Glutamatergic neuron (in vitro differentiated cells): ENCODE results near the gene LCE1B. TPM values are rescaled to one million over a fixed set of nuclear protein-coding genes. Genes with fewer than 3 reads are reported as not detected.

Experiments
- DNase-seq: peaks from one replicate; pipeline ENCODE4 v3.0.0; 2022
- H3K27ac Mint-ChIP-seq: one replicate; pipeline ENCODE4 v1.8.0; 2020; ENCODE audit warnings: mild to moderate bottlenecking, mixed read lengths, inconsistent platforms; ENCODE audit not compliant: unreplicated experiment
- H3K27me3 Mint-ChIP-seq: one replicate; pipeline ENCODE4 v1.8.0; 2020; ENCODE audit warnings: mild to moderate bottlenecking, moderate library complexity, mixed read lengths, inconsistent platforms; ENCODE audit not compliant: unreplicated experiment
- H3K36me3 Mint-ChIP-seq: one replicate; pipeline ENCODE4 v1.8.0; 2020; ENCODE audit warnings: mild to moderate bottlenecking, mixed read lengths, inconsistent platforms; ENCODE audit not compliant: unreplicated experiment
- H3K4me1 Mint-ChIP-seq: one replicate; pipeline ENCODE4 v1.8.0; 2020; ENCODE audit warnings: mild to moderate bottlenecking, low read depth, mixed read lengths, inconsistent platforms; ENCODE audit not compliant: unreplicated experiment
- H3K4me3 Mint-ChIP-seq: one replicate; pipeline ENCODE4 v1.8.0; 2020; ENCODE audit warnings: mild to moderate bottlenecking, mixed read lengths, inconsistent platforms; ENCODE audit not compliant: unreplicated experiment
- H3K9me3 Mint-ChIP-seq: one replicate; pipeline ENCODE4 v1.8.0; 2020; ENCODE audit warnings: mild to moderate bottlenecking, moderate library complexity, mixed read lengths, inconsistent platforms; ENCODE audit not compliant: unreplicated experiment
- CTCF ChIP-seq: fragments of 200-600 bp; sonication (generic); IDR thresholded peaks from one replicate; pipeline ENCODE4 v1.5.0; 2021; ENCODE audit not compliant: partially characterized antibody, unreplicated experiment
- total RNA-seq: library from RNA; stranded (reverse); fragmentation: NEBNext Ultra II Directional; extraction: Animal tissue kit (Norgen Biotek cat#: 25700); gene quantifications from one replicate; pipeline ENCODE4 v1.2.1, GENCODE V29; 2021; ENCODE audit not compliant: unreplicated experiment

LCE1B gene
- total RNA-seq, 1 donor from 2014 or later, result not detected

GRCh38 chr1:152858062-152858461 lies 46.3 kb downstream of the LCE1B start:
- no peak overlapping the region for H3K27ac Mint-ChIP-seq
- no peaks in the 10 kb centered on the region for H3K4me1 Mint-ChIP-seq
- peaks cover 5% of the 10 kb centered on the region for H3K27me3 Mint-ChIP-seq
- no peak for DNase-seq
- TF ChIP-seq CTCF, result no peak
- H3K4me3 Mint-ChIP-seq, result no peak overlapping the region
- no peaks in the 10 kb centered on the region for H3K36me3 Mint-ChIP-seq
- H3K9me3 Mint-ChIP-seq, result no peaks in the 10 kb centered on the region

DNA sequence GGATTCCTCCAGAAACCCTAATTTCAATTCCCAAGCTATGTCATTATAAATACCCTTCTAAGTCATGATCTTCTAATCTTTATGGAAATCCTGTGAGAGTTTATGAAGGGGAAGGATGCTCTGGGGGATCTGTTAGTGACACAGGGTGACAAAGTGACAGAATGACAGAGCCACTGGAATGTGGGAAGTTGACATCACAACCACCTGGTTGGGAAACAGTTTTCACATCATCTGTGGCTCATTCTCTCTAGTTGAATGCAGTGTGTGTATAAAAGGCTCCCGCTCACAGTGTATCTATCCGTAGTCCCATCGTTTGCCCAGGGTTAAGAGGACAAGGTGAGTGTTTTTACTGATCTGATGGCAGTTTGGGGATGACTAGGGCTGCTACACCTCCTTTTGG lies 47.9 kb downstream of the LCE1B start, which contains the start of gene LCE7A:
Gene LCE7A, plus strand, starts transcription at position 301 of the 400 bp plus-strand sequence. CDS start 702 bp downstream, outside the sequence.
- DNase-seq, result no peak
- TF ChIP-seq CTCF, result no peak
- Mint-ChIP-seq H3K27ac (no peak within 1 kb of the TSS), H3K4me3 (no peak within 1 kb of the TSS), H3K27me3 (peaks cover 2% of the 10 kb centered on the region), H3K9me3 (no peaks in the 10 kb centered on the region), H3K4me1 (no peaks in the 10 kb centered on the region), H3K36me3 (no peaks in the 10 kb centered on the region)

- Mint-ChIP-seq H3K27me3 (peaks cover 2% of the 10 kb centered on the region), H3K4me1 (no peaks in the 10 kb centered on the region), H3K4me3 (no peak overlapping the region), H3K27ac (no peak overlapping the region), H3K9me3 (no peaks in the 10 kb centered on the region), H3K36me3 (no peaks in the 10 kb centered on the region)
- no peak for DNase-seq
- TF ChIP-seq CTCF, result no peak
Measured at GRCh38 chr1:152860129-152860528, 48.4 kb downstream of the LCE1B start.

DNA sequence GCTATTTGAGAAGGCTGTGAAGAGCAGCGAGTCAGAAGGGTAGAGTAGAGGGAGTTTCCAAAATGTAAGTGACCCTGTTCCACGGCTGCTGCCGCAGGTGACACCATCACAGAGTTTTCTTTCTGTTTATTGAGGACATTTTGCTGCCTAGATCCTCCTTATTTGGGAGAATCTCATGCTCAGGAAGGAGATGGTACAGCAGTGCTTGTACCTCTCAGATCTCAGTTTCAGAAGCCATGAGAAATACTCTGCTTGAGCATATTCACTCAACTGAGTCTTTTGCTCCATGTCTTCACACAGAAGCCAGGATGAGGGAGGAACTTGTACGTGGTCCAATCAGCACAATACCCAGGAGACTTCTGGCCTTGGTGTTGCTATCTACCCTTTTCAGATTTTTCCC lies 49.6 kb downstream of the LCE1B start:
- Mint-ChIP-seq H3K27me3 (peaks cover 2% of the 10 kb centered on the region), H3K4me3 (no peak overlapping the region), H3K4me1 (no peaks in the 10 kb centered on the region), H3K9me3 (no peaks in the 10 kb centered on the region), H3K36me3 (no peaks in the 10 kb centered on the region), H3K27ac (no peak overlapping the region)
- no peak for TF ChIP-seq CTCF
- DNase-seq, result no peak

Other genes starting within 250 kb of the LCE1B start
- gene LCE3E, start 245.2 kb upstream of the LCE1B start, total RNA-seq, result not detected
- gene LCE3D, start 231.5 kb upstream of the LCE1B start, total RNA-seq, result not detected
- not detected for gene LCE3C, start 211.7 kb upstream of the LCE1B start, total RNA-seq
- not detected for gene LCE3B, start 198.2 kb upstream of the LCE1B start, total RNA-seq
- gene LCE3A, start 188.9 kb upstream of the LCE1B start, total RNA-seq, result not detected
- not detected for gene LCE2D, start 148.6 kb upstream of the LCE1B start, total RNA-seq
- gene LCE2C, start 136.7 kb upstream of the LCE1B start, total RNA-seq, result not detected
- gene LCE2B, start 125.8 kb upstream of the LCE1B start, total RNA-seq, result not detected
- not detected for gene LCE2A, start 113.6 kb upstream of the LCE1B start, total RNA-seq
- gene LCE4A, start 103.8 kb upstream of the LCE1B start, total RNA-seq, result not detected
- gene KPRP, start 53.9 kb upstream of the LCE1B start, total RNA-seq, result not detected
- gene LCE1F, start 36.8 kb upstream of the LCE1B start, total RNA-seq, result not detected
- gene LCE1E, start 25.7 kb upstream of the LCE1B start, total RNA-seq, result not detected
- not detected for gene LCE1D, start 15.2 kb upstream of the LCE1B start, total RNA-seq
- gene LCE1C, start 5.3 kb upstream of the LCE1B start, total RNA-seq, result not detected
- not detected for gene LCE1A, start 15.5 kb downstream of the LCE1B start, total RNA-seq
- gene LCE6A, start 30.9 kb downstream of the LCE1B start, total RNA-seq, result not detected
- not detected for gene LCE7A, start 48.0 kb downstream of the LCE1B start, total RNA-seq
- gene SMCP, start 66.4 kb downstream of the LCE1B start, total RNA-seq, result not detected
- gene IVL, start 96.6 kb downstream of the LCE1B start, total RNA-seq, result not detected
- not detected for gene SPRR5, start 135.2 kb downstream of the LCE1B start, total RNA-seq
- not detected for gene SPRR4, start 158.7 kb downstream of the LCE1B start, total RNA-seq
- gene SPRR1A, start 172.1 kb downstream of the LCE1B start, total RNA-seq, result not detected
- not detected for gene SPRR3, start 189.8 kb downstream of the LCE1B start, total RNA-seq
- gene SPRR1B, start 219.2 kb downstream of the LCE1B start, total RNA-seq, result not detected
- not detected for gene SPRR2D, start 229.1 kb downstream of the LCE1B start, total RNA-seq
- not detected for gene SPRR2A, start 245.5 kb downstream of the LCE1B start, total RNA-seq